Choroid plexus epithelial cell (primary cell): ENCODE results near the gene AMN1.

ENCODE experiments used
- DNase-seq: peaks from one replicate; pipeline ENCODE4 v3.0.0-alpha.2; 2010; ENCODE audit warnings: low read depth
- H3K4me3 ChIP-seq: 2 replicates; pipeline ENCODE4 v1.5.1; 2011; ENCODE audit warnings: low read depth, mild to moderate bottlenecking, control low read depth, low read length, moderate library complexity
- CTCF ChIP-seq: conservative IDR thresholded peaks from 2 replicates; pipeline ENCODE4 v1.5.1; 2011; ENCODE audit warnings: low read depth, mild to moderate bottlenecking, control low read depth, inconsistent platforms, low read length, moderate library complexity

AMN1 gene

GRCh38 chr12:31659087-31659942 is 69.5 kb downstream of the AMN1 start, which contains the start of gene ETFBKMT:
Gene ETFBKMT (plus strand): TSS chr12:31659688. CDS start chr12:31661954, 2,266 bp downstream.
- peak; percentile 23 for TF ChIP-seq CTCF

GRCh38 chr12:31658471-31659086 is 70.2 kb downstream of the AMN1 start:
- TF ChIP-seq CTCF, result no peak
- DNase-seq, result no peak
- peak overlapping the region; percentile 75 for H3K4me3 ChIP-seq

More at GRCh38 chr12:31659087-31659942, 69.5 kb downstream of the AMN1 start, which contains the start of gene ETFBKMT:
- DNase-seq, result peak; percentile 84
- peak within 1 kb of the TSS; percentile 75 for H3K4me3 ChIP-seq

- TF ChIP-seq CTCF, result no peak
- DNase-seq, result no peak
Observed at GRCh38 chr12:31655792-31656191, 73.0 kb downstream of the AMN1 start.

DNA sequence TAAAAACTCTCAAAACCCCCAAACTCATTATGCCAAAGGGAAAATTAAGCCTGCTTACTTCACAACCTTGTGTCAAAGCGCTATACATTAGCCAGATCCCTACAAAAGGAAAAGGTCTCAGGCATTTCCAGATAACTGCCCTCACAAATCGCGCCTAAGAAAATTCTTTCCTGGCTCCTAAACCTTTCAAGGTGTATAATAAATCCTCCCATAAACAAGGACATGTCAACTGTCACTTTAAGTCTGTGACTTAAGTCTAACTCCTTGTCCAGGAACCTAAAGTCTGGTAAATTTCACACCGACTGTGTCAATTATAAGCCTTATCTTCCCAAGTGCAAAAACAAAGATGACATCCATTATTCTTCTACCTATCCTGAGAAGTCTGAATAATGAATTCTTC is 73.6 kb downstream of the AMN1 start:
- H3K4me3 ChIP-seq, result no peak overlapping the region
- DNase-seq, result no peak
- no peak for TF ChIP-seq CTCF

More at GRCh38 chr12:31655792-31656191, 73.0 kb downstream of the AMN1 start:
- H3K4me3 ChIP-seq, result no peak overlapping the region

- TF ChIP-seq CTCF, result no peak
- DNase-seq, result no peak
- H3K4me3 ChIP-seq, result no peak overlapping the region
Observed at GRCh38 chr12:31651893-31652521, 76.8 kb downstream of the AMN1 start.

DNA sequence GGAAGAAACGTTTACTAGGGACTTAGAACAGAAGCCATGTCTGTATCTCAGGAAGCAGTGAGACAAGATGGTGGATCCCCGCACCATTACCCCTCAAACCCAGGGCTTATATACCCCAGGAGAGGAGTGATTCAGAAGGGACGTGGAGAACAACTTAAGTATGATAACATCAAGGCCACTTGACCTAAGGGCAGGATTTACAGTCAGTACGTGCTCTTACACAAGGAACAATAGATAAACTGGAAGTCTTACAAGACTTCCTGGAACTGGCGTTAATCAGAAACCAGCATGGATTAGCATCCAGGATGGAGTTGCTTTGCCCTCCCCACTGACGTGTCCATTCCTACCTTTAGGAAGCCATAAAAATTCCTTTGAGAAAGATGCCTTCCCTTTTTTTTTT is 77.9 kb downstream of the AMN1 start:
- TF ChIP-seq CTCF, result no peak
- no peak for DNase-seq
- no peak overlapping the region for H3K4me3 ChIP-seq
